Measurements from ENCODE around the gene NAP1L5.

NAP1L5 gene

GRCh38 chr4:88697588-88698329, at the start of gene NAP1L5:
Gene NAP1L5 (minus strand): TSS chr4:88697829. CDS start chr4:88697754, 75 bp downstream.
- DNase-seq = peak; percentile 31

- no peak for DNase-seq
These were observed 49.7 kb upstream of the NAP1L5 start for GRCh38 chr4:88747351-88747750.

- DNase-seq = no peak
These were observed 48.6 kb upstream of the NAP1L5 start for GRCh38 chr4:88746206-88746605.

GRCh38 chr4:88745581-88746163, 48.0 kb upstream of the NAP1L5 start:
- DNase-seq = no peak

- no peak for DNase-seq
These were observed 47.5 kb upstream of the NAP1L5 start for GRCh38 chr4:88745175-88745574.

GRCh38 chr4:88744609-88745008, 47.0 kb upstream of the NAP1L5 start:
- DNase-seq = no peak

- DNase-seq = no peak
These were observed 46.1 kb upstream of the NAP1L5 start for GRCh38 chr4:88743696-88744095.

GRCh38 chr4:88742561-88742960, 44.9 kb upstream of the NAP1L5 start:
- no peak for DNase-seq

GRCh38 chr4:88738180-88738579, 40.6 kb upstream of the NAP1L5 start:
- no peak for DNase-seq

GRCh38 chr4:88737307-88737941, 39.8 kb upstream of the NAP1L5 start:
- no peak for DNase-seq

- no peak for DNase-seq
These were observed 38.6 kb upstream of the NAP1L5 start for GRCh38 chr4:88736264-88736663.

GRCh38 chr4:88735564-88735963, 37.9 kb upstream of the NAP1L5 start:
- no peak for DNase-seq

- DNase-seq = no peak
These were observed 36.8 kb upstream of the NAP1L5 start for GRCh38 chr4:88734403-88734949.

GRCh38 chr4:88732714-88733368, 35.2 kb upstream of the NAP1L5 start:
- no peak for DNase-seq

GRCh38 chr4:88731381-88731780, 33.8 kb upstream of the NAP1L5 start:
- DNase-seq = no peak

- DNase-seq = no peak
These were observed 33.2 kb upstream of the NAP1L5 start for GRCh38 chr4:88730811-88731210.

GRCh38 chr4:88729146-88729760, 31.6 kb upstream of the NAP1L5 start:
- DNase-seq = no peak

- DNase-seq = no peak
These were observed 30.5 kb upstream of the NAP1L5 start for GRCh38 chr4:88728146-88728545.

- DNase-seq = no peak
These were observed 28.4 kb upstream of the NAP1L5 start for GRCh38 chr4:88725986-88726385.

GRCh38 chr4:88725143-88725542, 27.5 kb upstream of the NAP1L5 start:
- no peak for DNase-seq

- no peak for DNase-seq
These were observed 26.8 kb upstream of the NAP1L5 start for GRCh38 chr4:88724406-88724805.

- no peak for DNase-seq
These were observed 25.2 kb upstream of the NAP1L5 start for GRCh38 chr4:88722828-88723227.

GRCh38 chr4:88722276-88722780, 24.7 kb upstream of the NAP1L5 start:
- DNase-seq = no peak
